AG20443 (cell line): ENCODE results near the gene CLIC5.
A peak's percentile ranks its signal among the peaks of the same experiment; 100 is the strongest.

Experiments used
- DNase-seq: peaks from one replicate; pipeline ENCODE4 v3.0.0; 2012; ENCODE audit warnings: low spot score, mixed read lengths

The CLIC5 gene

DNA sequence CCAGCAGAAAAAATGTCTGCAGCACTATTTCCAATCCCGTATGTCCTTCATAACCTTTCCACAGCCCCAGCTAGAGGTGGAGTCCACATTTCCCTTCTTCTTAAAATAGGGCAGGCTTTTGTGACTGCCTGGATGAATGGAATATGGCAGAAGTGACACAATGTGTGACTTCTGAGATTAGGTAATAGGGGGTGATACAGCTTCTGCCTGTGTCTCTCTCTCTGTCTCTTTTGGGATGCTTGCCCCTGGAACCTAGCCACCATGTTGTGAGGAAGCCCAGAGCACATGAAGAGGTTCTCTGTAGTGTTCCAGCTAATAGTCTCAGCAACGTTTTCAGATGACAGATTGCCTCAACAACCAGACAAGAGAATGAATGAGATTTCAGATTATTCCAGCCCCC is 51.4 kb downstream of the CLIC5 start:
- no peak for DNase-seq

DNA sequence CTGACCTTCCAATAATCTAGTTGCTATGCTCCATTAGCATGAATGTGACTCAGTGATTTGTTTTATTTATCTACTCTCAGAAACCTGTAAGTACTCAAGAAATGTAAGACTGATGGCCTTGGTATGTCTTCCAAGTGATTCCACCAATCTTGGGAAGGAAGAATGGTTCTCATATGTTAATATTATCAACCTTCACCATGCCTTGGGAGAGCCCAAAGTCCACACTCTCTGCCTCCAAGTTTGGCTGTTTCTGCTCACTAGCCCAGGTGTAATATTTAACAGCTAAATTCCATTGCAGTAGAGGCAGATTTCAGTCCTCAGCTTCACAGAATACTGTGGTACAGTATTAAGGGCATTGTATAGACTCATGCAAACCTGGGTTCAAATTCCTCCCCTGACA is 51.8 kb downstream of the CLIC5 start:
- no peak for DNase-seq

DNA sequence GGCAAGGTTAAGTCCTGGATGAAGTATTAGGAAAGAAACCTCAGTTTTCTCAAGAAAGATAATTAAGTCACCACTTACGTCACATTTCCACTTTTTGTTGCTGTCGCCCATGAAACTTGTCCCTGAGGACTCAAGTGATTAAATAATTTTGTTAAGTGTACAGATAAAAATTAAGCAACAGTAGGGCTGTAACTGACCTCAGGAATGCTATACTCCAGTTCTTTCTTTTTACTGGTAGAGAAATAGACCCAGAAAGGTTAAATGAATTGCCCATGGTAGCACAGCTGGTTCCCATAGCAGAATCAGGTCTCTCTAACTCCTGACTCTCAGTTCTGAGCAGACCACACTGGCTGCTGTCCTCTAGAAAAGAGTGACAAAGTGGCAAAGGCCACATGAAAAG is 54.5 kb downstream of the CLIC5 start:
- DNase-seq = no peak

DNA sequence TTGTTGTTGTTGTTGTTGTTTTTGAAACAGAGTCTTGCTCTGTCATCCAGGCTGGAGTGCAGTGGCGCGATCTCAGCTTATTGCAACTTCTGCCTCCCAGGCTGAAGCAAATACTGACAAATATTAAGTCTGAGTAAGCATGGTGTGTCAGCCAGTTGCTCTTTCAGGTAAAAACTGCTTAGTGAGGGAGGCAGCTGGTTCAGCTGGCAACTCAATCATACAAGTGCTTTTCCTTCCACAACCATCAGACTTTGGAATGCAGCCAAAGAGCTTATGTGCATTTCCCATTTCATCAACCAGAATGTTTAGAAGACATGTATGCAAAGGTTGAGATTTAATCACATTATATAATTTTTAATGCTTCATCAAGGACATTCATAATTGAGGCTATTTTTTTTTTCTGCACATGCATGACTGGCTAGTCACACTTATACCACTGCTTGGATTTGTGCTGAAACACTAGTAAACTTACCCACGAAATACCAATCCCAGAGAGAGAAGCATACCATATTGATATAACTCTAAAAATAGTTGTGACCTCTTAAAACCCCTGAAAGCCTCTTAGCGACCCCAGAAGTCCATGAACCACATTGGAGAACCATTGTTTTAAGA is 56.0 kb downstream of the CLIC5 start:
- DNase-seq = no peak

DNA sequence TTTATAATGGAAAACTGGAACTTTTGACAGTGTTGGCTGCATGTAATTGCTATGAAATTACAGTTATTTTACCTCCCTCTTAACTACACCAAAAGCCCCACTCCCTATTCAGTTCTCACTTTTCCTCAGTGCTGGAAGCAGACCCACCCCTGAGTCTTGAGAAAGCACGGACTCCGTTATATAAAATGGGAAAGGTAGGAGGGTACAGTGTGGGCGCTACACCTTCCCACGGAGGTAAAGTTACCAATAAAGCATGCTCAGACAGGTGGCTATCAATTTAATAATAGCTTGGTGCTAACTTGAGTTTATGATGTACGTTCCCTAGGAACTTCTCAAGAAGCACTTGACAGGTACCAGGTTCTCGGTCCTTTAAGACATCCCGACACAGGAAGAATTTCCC is 59.0 kb downstream of the CLIC5 start:
- no peak for DNase-seq

DNA sequence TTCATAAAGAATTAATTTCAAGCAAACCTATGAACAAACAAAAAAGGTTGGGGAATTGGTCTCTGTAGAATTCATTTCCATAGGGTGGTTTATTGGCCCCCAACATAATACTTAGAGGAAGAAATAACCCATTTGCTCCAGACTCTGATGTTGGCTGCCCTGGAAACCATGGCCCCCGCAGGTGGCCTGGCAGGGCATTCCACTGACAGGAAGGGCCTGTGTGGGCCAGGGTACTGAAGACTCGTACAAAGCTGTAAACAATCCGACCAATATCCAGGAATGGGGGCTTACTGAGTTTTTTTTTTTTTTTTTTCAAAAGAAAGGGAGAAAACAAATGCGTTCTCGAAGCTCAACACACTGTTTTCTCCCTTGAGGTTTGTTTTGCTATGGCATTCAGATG is 59.5 kb downstream of the CLIC5 start:
- DNase-seq = no peak

DNA sequence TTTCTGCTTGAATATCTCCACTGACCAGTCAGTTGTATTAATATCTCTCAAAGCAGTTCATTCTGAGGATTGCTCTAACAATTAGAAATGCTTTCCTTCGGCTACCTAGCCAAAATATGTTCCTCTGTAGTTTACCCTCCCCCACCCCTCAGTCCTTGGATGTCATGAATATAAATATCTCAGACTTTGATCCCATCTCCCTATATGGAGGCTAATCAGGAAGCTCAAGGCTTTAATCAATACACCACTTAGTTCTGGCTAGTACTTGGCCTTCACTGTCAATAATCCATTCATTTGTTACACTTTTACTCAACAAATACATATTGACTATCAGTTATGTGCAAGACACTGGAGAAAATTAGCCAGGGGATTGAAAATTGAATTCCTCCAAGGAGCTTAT is 60.1 kb downstream of the CLIC5 start:
- no peak for DNase-seq

DNA sequence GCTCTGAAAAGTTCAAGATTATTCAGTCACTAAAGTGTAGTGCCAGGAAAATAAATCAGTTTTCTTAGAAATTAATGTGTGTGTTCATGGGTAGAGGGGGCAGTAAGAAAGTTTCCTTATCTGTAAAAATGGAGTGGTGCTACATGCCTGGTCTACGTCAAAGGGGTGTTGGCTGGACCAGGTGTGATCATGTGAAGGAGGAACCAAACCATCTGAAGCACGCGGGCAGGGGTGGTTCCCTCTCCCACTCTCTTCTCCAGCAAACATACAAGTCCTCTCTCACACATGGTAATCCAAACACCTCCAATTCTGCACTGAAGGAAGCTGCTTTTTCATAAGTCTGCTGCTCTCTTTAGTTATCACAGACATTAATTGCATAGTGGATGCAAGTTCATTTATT is 63.1 kb downstream of the CLIC5 start:
- DNase-seq = no peak

DNA sequence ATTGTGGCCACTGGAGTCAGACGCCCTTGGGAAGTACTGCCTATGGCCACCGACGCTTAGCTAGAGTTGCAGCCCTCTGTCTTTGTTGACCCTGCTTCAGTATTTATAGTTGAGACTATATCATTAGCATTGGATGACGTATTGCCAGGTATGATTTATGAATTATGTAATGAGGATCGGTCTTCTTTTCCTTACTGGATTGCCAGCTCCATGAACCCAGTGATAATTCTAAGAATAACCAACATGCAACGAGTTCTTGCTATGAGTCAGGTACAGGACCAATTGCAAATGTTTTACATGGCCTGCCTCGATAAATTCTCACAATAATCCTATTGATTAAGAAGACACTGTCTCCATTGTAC is 63.5 kb downstream of the CLIC5 start:
- no peak for DNase-seq

DNA sequence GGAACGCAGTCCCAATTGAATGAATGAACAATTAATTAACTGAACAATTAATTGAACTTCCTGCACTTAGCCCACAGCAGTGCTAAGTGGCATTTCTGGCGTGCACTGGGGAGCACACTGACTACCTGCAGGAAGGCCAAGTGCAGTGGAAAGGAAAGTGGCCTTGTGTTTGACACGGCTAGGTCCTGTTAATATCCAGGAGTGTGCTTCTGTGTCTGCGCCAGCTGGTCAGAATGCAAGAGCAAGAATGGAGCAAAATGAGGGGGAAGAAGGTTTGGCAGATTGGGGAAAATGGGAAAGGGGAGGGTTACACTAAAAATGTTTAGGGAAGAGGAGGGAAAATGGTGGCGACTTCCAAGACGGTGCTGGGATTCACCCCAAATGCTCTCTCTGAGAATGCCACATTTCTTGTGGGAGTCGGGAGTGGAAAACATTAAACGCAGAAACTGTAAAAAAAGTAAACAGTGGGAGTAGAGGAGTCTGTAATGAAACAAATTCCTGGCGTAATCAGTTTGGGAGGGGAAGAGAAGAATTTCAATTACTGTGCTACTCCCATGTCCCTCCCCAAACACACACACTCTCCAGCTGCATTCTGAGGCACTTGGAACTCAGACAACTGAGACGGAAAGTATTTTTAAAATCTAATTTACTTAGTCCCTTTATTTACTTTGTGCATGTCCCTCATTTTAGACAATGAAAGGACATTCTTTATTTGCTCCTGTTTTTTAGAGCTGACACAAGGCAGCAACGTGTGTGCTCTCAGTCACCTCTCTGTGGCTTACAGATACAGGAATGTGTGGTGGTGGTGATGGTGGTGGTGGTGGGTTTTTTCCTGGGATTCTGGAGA is 64.1 kb downstream of the CLIC5 start:
- peak; percentile 29 for DNase-seq

DNA sequence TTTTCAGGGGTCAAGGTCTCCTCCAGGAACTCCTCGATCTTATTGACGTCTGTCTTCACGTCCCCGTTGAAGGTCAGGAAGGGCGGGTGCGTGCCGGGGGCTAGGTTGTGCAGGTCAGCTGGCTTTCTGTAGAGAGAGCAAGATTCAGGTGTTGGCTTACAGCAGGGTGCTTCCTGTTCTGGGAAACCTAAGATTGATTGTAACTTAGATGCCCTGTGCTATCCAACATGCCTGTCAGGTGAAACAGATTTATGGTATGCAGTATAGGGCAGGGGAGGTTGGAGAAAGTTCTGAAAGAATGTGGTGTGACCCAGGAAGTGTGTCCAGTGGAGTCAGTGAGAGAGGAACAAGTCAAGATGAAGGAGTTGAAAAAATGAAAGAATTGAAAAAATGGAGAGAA is 66.4 kb downstream of the CLIC5 start:
- no peak for DNase-seq

DNA sequence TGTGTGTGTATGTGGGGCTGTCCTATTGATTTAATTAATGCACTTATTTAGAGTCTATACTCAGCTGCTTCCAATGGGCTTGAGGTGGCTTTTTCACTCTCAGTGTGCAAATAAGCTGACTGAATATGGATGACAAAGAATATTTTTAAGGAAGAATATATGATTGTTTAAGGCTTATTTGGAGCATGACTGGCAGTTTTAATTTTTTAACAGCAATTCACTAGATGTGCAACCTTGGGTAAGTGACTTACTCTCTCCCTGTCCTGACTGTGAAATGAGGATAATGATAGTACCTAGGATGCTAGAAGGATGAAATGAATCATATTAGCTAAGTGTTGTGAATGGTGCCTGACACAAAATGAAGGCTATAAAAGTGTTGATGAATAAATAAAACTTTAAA is 67.9 kb downstream of the CLIC5 start:
- DNase-seq = no peak

DNA sequence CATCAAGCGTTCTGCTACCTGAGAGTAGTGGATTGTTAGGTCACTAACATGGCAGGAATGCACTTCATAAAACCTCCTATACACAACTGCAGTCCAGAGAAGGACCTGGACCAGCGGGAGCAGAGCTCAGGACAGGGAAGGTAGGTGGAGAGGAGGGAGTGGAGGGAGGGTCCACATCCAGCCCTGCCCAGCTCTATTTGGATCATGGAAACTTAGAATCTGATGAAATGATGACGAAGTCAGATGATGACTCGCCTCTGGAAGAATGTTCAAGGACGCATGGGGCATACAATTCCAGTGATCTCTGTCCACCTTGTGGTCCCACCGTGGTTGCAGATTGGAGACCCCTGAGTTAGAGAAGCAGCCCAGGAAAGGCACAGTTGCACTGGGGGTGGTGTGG is 68.8 kb downstream of the CLIC5 start:
- peak; percentile 27 for DNase-seq

DNA sequence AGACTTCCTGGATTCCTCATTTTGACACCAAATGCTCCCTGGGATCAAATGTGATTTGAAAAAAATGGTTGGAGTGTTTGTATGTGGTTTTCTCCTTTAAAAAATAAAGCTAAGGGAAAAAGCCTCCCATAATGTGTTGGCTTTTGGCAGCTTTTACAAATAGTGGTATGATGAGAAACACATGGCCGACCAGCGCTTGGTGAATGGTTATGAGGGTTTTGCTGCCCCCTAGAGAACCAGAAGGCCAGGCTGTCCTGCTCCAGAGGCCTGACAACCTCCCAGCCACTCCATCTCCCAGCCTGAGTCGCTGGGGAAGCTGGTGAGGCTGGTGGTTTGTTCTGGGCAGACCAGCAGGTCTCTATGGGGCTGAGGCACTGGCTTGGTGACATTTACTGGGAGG is 69.3 kb downstream of the CLIC5 start:
- peak; percentile 90 for DNase-seq

DNA sequence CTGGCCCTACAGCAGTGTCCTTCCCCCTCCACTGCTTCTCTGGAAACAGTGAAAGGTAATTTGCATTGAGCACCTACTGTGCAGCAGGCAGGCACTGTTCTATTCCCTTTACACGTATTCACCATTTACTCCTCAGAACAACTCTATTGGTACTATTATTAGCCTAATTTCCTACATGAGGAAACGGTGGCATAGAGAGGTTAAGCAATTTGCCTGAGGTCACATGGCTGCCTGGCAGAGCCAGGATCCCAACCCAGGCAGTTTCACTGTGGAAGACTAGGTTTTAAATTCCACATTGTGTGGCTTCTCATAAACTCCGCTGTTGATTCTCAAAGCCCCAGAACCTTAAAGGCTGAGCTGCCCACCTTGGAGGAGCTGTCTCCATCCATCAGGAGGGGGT is 72.7 kb downstream of the CLIC5 start:
- no peak for DNase-seq

DNA sequence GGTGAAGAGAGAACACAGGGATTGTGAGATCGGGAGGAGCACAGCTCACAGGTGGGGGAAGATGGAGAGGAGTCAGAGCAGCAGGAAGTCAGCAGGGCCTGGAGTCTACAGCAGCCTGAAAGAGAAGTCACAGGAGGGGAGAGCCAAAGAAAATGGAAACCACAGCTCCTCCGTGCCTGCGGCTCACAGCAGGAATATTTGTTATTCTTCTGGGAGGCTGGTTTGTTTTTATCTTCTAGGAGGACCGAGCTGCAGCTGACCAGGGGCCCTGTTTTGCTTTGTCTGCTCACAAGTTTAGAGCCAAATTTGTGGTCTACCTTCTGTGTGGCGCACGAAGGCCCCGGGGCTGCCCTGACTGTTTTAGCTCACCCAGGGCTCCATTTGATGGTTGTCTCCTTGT is 81.8 kb downstream of the CLIC5 start:
- no peak for DNase-seq

DNA sequence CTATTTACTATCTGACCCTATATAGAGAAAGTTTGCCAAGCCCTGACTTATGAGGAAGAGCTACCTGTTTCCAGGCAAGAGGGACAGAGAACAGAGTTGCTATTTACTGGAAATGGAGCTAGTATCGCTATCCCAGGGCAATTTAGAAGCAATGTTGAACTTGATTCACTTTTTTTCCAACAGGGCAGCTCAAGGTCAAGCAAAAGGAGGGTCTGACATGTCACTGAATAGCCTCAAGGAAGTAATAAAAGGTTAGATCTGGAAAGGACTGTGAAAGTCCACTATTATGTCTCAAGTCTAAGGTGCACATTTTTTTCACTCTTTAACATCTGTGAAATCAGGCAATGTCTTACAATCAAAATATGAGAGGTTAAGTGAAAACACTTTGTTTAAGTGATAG is 84.4 kb downstream of the CLIC5 start:
- no peak for DNase-seq

DNA sequence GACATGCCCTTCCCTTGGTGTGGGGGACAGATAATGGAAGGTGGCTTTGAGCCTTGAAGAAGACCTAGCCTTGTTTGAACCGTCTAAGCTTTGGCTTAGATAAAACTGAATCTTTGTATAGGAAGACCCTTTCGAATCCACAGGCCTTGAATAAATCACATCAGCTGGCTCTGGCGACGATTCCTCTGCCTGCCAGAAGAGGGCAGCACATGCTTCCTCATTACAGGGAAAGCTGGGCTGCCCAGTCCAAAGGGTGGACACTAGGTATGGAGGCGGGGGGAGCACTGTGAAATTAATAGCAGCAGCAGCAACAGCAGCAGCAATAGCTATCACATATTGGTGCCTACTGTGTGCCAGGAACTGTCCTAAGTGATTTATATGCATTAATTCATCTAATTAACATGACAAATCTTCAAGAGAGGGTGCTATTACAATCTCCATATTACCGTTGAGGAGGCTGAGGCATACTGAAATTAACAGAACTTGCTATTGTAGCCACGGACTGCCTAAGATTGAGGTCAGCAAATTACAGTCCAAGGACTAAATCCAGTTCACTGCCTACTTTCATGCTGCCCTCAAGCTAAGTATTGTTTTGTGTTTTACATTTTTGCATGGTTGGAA is 85.1 kb downstream of the CLIC5 start:
- DNase-seq = peak; percentile 83

DNA sequence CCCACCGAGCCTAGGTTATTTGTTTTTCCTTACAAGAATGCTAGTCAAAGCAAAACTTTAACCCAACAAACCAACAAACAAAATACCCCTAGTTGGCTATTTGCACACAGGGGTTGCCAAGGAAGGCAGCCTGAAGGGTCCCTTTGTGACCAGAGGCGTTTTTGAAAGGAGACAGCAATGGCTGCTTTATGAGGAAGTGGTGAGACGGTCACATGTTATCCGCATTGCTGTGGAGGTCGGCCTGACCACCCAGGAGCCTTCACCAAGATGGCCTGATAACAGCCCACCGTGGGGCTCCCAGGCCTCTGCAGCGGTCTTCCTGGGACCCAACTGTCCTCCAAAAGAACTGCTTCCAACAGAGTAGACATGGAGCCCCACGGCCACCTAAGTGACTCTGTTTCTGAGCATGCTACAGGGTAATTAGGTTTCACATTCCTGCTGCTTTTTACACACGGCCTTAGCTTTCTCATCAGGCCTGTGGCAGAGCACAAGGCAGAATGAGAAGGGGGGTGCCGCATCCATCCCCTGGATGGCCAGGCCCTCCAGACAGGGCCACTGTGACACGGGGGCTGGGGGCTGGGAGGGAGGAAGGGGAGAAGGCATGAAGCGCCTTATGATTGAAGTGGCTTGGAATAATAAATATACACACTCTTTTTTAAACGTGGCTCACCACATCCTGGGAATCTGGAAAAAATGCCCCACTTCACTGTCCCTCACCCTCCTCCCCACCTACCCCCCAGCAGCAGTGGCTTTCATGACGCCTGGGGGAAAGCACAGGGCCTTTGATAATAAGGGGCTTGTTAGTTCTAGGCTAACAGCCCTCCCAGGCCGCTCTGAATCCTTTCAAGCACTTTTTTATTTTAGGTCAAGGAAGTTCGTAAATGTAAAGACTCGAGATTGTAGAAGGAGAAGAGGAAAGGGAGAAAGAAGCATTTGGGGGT is 86.0 kb downstream of the CLIC5 start:
- no peak for DNase-seq

DNA sequence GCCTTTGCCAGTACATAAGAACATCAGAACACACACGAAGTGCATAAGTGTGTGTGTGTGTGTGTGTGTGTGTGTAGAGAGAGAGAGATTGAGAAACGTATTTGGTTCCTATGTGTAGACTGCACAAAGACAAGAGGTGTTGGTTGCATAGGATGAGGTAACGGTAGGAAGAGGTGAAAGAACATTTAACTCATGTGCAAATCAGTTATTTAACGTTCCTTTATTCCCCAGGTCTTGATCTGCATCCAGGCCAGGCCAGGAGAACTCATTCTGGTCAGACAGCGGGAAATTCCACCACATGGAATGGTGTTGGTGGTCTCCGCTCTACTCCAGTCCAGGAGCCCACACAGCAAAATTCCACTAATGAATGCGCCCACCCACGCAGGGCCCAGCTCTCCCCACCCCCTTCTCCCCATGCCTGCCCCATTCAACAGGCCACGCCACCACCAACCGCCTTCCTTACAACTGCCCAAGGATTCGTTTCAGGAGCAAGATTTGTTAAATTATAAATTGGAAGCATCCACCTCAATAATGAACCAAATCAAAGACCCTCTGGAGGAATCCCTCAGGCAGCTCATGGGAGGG is 86.8 kb downstream of the CLIC5 start:
- DNase-seq = no peak

DNA sequence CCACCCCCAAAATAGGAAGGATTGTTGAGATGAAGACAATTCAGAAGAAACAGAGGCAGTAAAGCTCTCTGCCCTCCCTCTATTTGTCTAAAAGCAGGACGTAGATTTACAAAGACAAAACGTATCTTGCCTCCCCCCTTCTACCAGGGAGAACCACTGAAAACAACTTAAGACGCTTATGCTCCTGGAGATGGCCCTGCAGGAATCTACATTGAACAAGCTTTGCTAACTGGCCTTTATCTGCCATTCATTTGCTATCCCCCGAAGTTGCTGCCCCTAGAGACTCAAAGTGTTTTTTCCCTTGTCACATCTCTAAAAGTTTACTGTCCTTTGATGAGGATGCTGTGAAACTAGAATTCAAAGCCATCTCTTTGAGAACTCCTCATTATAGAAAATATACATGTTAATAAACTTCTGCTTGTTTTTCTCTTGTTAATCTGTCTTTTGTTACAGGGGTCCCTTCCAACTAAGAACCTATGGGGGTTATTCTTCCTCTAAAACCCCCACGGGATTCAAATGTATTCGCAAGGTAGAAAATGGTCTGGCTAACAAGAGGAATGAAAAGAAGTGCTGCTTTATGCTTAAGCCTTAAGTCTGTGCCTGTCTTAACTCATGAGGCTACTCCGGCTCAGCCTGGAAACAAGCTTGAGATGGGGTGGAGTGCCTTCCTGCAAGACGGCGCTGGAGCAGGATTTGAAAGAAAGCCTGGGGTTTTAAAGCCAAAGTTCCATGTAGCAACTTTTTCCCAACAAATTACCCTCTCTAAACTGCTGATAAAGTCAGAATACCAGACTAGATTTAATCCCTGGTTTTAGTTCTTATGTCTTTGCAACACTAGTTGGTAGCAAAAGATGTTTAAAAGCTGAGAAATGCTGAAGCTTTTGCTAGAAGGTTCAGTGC is 88.0 kb downstream of the CLIC5 start:
- DNase-seq = no peak
